Osteoblast (primary cell): ENCODE data around the gene WASF2. TPM values are rescaled to one million over a fixed set of nuclear protein-coding genes. Genes with fewer than 3 reads are reported as not detected.

ENCODE experiments used
- total RNA-seq: library from RNA; depleted of rRNA; stranded (reverse); fragments of >200 nt; gene quantifications from 2 replicates; pipeline ENCODE4 v1.2.3, GENCODE V29; 2012

The WASF2 gene
- total RNA-seq, 1 donor = 24.6 TPM

Other genes starting within 250 kb of the WASF2 start
- gene TMEM222, start 168.0 kb downstream of the WASF2 start, total RNA-seq = 23.9 and 30.4 TPM in 2 replicates
- under 0.01 TPM in 1 of 2 replicates, not detected in the other for gene SYTL1, start 148.1 kb downstream of the WASF2 start, total RNA-seq
- gene MAP3K6, start 123.2 kb downstream of the WASF2 start, total RNA-seq = 25.7 and 29.8 TPM in 2 replicates
- not detected in 2 replicates for gene FCN3, start 115.3 kb downstream of the WASF2 start, total RNA-seq
- not detected in 2 replicates for gene CD164L2, start 106.8 kb downstream of the WASF2 start, total RNA-seq
- under 0.01 and 0.36 TPM in 2 replicates for gene GPR3, start 97.5 kb downstream of the WASF2 start, total RNA-seq
- gene AHDC1, start 114.0 kb upstream of the WASF2 start, total RNA-seq = 11.2 and 13.3 TPM in 2 replicates
- 0.29 and 0.36 TPM in 2 replicates for gene FGR, start 145.0 kb upstream of the WASF2 start, total RNA-seq
- gene IFI6, start 182.0 kb upstream of the WASF2 start, total RNA-seq = 101 and 497 TPM in 2 replicates
- gene FAM76A, start 235.8 kb upstream of the WASF2 start, total RNA-seq = 22.8 and 30.6 TPM in 2 replicates